Left lung (tissue), 10 donors: Measurements from ENCODE around the gene DNAJC13. TPM values are rescaled to one million over a fixed set of nuclear protein-coding genes. Genes with fewer than 3 reads are reported as not detected.
"Not testable (repeated sequence)": the region's sequence is repeated elsewhere in the genome, so short reads cannot be mapped to it uniquely, and the experiment has no call there.

Source experiments
- ATAC-seq: fragments of 200-7000 bp; cut with Tn5 transposase; one replicate; pipeline ENCODE4 v1.9.1; 2020; ENCODE audit warnings: moderate library complexity
- DNase-seq, 4 donors: peaks; one replicate each; pipeline ENCODE4 v3.0.0-alpha.2; 2013 to 2020
- H3K27ac ChIP-seq, 2 donors: fragments of 200-600 bp; sonication (generic) in 1 of 2; one replicate each; pipeline versions ENCODE4 v1.5.0 to v1.8.0; 2020 to 2021
- H3K27me3 ChIP-seq, 2 donors: fragments of 200-600 bp; sonication (generic) in 1 of 2; one replicate each; pipeline versions ENCODE4 v1.5.0 to v1.8.0; 2020 to 2021
- H3K36me3 ChIP-seq, 2 donors: fragments of 200-600 bp; sonication (generic) in 1 of 2; one replicate each; pipeline versions ENCODE4 v1.5.0 to v1.8.0; 2020 to 2021
- H3K4me1 ChIP-seq, 2 donors: fragments of 200-600 bp; one replicate each; pipeline ENCODE4 v1.8.0; 2021
- H3K4me3 ChIP-seq, 2 donors: fragments of 200-600 bp; sonication (generic) in 1 of 2; one replicate each; pipeline versions ENCODE4 v1.5.0 to v1.8.0; 2020 to 2021; ENCODE audit warnings: mild to moderate bottlenecking in 1 of 2
- H3K9me3 ChIP-seq, 2 donors: fragments of 200-600 bp; sonication (generic) in 1 of 2; one replicate each; pipeline versions ENCODE4 v1.5.0 to v1.8.0; 2020 to 2021
- CTCF ChIP-seq, 2 donors: fragments of 200-600 bp; sonication (generic) in 1 of 2; IDR thresholded peaks; one replicate each; pipeline versions ENCODE4 v1.5.0 to v1.8.0; 2021; ENCODE audit warnings: antibody characterized with exemption in 2 of 2
- intact Hi-C, 2 donors: fragments of 100-400 bp; cut with DNase I; formaldehyde crosslinking; loops; one replicate each; pipeline versions ENCODE4 v1.11.2 to v1.14.2; 2022
- polyA plus RNA-seq, 6 donors: library from polyadenylated mRNA; unstranded; fragments of 120-200 nt; gene quantifications; one replicate each; pipeline ENCODE4 v1.2.1, GENCODE V29; 2013; ENCODE audit not compliant: insufficient read length in 6 of 6
- total RNA-seq, 2 donors: library from RNA; stranded (reverse); fragmentation: NEBNext Ultra II Directional; extraction: Animal tissue kit (Norgen Biotek cat#: 25700); gene quantifications; one replicate each; pipeline ENCODE4 v1.2.1, GENCODE V29; 2021
- donor health status: DM: no; HTN: yes; CAD: no.
- donor health status: DM: no; HTN: no; CAD: no.

The DNAJC13 gene
- total and polyA plus RNA-seq, 8 donors: 41.2 to 64.0 (median 55.1) TPM

- no peak overlapping the region for H3K27ac ChIP-seq
- no peak for ATAC-seq
- no peaks in the 10 kb centered on the region for H3K36me3 ChIP-seq
Measured at GRCh38 chr3:132553826-132554225, 136.5 kb downstream of the DNAJC13 start.

GRCh38 chr3:132554437-132554836 lies 137.1 kb downstream of the DNAJC13 start:
- peaks cover 0 to 6% of the 10 kb centered on the region in 2 donors for H3K4me1 ChIP-seq
- DNase-seq (peak in 1 of 4 donors; percentile 16), ATAC-seq (no peak)
- H3K36me3 ChIP-seq: no peaks in the 10 kb centered on the region
- intact Hi-C loops: no loop called here
- no peak for TF ChIP-seq CTCF (IDR thresholded peaks at IDR 0.05)
- no peaks in the 10 kb centered on the region for H3K27me3 ChIP-seq
- H3K4me3 ChIP-seq: no peak overlapping the region
- H3K9me3 ChIP-seq: no peaks in the 10 kb centered on the region
- no peak overlapping the region for H3K27ac ChIP-seq

More at GRCh38 chr3:132553826-132554225, 136.5 kb downstream of the DNAJC13 start:
- H3K27me3 ChIP-seq: no peaks in the 10 kb centered on the region
- intact Hi-C loops: no loop called here
- DNase-seq: no peak
- peaks cover 0 to 6% of the 10 kb centered on the region in 2 donors for H3K4me1 ChIP-seq
- no peaks in the 10 kb centered on the region for H3K9me3 ChIP-seq
- no peak overlapping the region for H3K4me3 ChIP-seq
- no peak for TF ChIP-seq CTCF (IDR thresholded peaks at IDR 0.05)

GRCh38 chr3:132555306-132556035 lies 138.2 kb downstream of the DNAJC13 start:
- H3K27me3 ChIP-seq: no peaks in the 10 kb centered on the region
- no peaks in the 10 kb centered on the region for H3K9me3 ChIP-seq
- no peak overlapping the region for H3K4me3 ChIP-seq
- no peak for TF ChIP-seq CTCF (IDR thresholded peaks at IDR 0.05)
- H3K36me3 ChIP-seq: no peaks in the 10 kb centered on the region
- peaks cover 0 to 6% of the 10 kb centered on the region in 2 donors for H3K4me1 ChIP-seq
- DNase-seq (no peak), ATAC-seq (no peak)
- H3K27ac ChIP-seq: no peak overlapping the region
- intact Hi-C loops: no loop called here

- H3K9me3 ChIP-seq, H3K27me3 ChIP-seq, ATAC-seq, DNase-seq, intact Hi-C loops, H3K4me1 ChIP-seq, H3K27ac ChIP-seq, H3K4me3 ChIP-seq, H3K36me3 ChIP-seq: not testable (repeated sequence)
Measured at GRCh38 chr3:132556036-132556386, 138.7 kb downstream of the DNAJC13 start.

GRCh38 chr3:132556508-132557159 lies 139.3 kb downstream of the DNAJC13 start:
- TF ChIP-seq CTCF (IDR thresholded peaks at IDR 0.05): no peak
- no peak for DNase-seq
- Histone ChIP-seq H3K27me3 (no peaks in the 10 kb centered on the region), H3K36me3 (no peaks in the 10 kb centered on the region), H3K4me3 (no peak overlapping the region), H3K4me1 (peaks cover 0 to 6% of the 10 kb centered on the region in 2 donors), H3K27ac (no peak overlapping the region), H3K9me3 (no peaks in the 10 kb centered on the region)
- intact Hi-C loops: no loop called here
- ATAC-seq: peak; percentile 47
